PC-9 (cell line): Measurements from ENCODE around the gene STEAP3. TPM values are rescaled to one million over a fixed set of nuclear protein-coding genes. Genes with fewer than 3 reads are reported as not detected.

Experiments
- BruUV-seq: library from RNA; stranded (reverse); fragments of 400-500 nt; replicated peaks from 2 replicates; lab custom pipeline; 2021; lab: Mats Ljungman, UMichigan
- CTCF ChIA-PET: fragments of 300-600 bp; sonication (Branson Sonifier 250); formaldehyde crosslinking; loops from one replicate; lab custom pipeline; 2022; ENCODE audit warnings: antibody characterized with exemption; lab: Charles Lee
- POLR2A ChIA-PET: fragments of 300-600 bp; sonication (Branson Sonifier 250); formaldehyde crosslinking; loops from one replicate; lab custom pipeline; 2022; ENCODE audit warnings: antibody characterized with exemption; ENCODE audit not compliant: unreplicated experiment; lab: Charles Lee
- DNase-seq, 2 experiments: peaks; one replicate each; pipeline versions ENCODE4 v3.0.0 to v3.0.0-alpha.2; 2015 to 2022; ENCODE audit warnings: mixed read lengths in 1 of 2
- H2AFZ ChIP-seq: fragments of 200-600 bp; sonication (generic); 2 replicates; pipeline ENCODE4 v1.8.1; 2017; ENCODE audit warnings: antibody characterized with exemption
- H3F3A ChIP-seq: fragments of 200-600 bp; sonication (generic); 2 replicates; pipeline ENCODE4 v1.8.1; 2017; ENCODE audit warnings: antibody characterized with exemption, mild to moderate bottlenecking, low read depth; ENCODE audit not compliant: insufficient read depth
- H3K27ac ChIP-seq: fragments of 200-600 bp; sonication (generic); 2 replicates; pipeline ENCODE4 v1.6.1; 2016; ENCODE audit warnings: mixed run types
- H3K27me3 ChIP-seq: fragments of 200-600 bp; sonication (generic); 2 replicates; pipeline ENCODE4 v1.6.1; 2016; ENCODE audit warnings: low read depth, mixed run types; ENCODE audit not compliant: insufficient read depth
- H3K36me3 ChIP-seq: fragments of 200-600 bp; sonication (generic); 2 replicates; pipeline ENCODE4 v1.6.1; 2016; ENCODE audit warnings: low read depth, mixed run types
- H3K4me1 ChIP-seq: fragments of 200-600 bp; sonication (generic); replicated peaks from 2 replicates; pipeline ENCODE4 v1.6.1; 2016; ENCODE audit warnings: mixed run types; ENCODE audit not compliant: insufficient read depth
- H3K4me2 ChIP-seq: fragments of 200-600 bp; sonication (generic); 2 replicates; pipeline ENCODE4 v1.6.1; 2017; ENCODE audit warnings: mixed run types
- H3K4me3 ChIP-seq: fragments of 200-600 bp; sonication (generic); 2 replicates; pipeline ENCODE4 v1.6.1; 2016; ENCODE audit warnings: mixed run types
- H3K79me2 ChIP-seq: fragments of 200-600 bp; sonication (generic); 2 replicates; pipeline ENCODE4 v1.6.1; 2017; ENCODE audit warnings: low read depth, mixed run types
- H3K9me2 ChIP-seq: fragments of 200-600 bp; sonication (generic); 2 replicates; pipeline ENCODE4 v1.8.1; 2017; ENCODE audit warnings: mild to moderate bottlenecking; ENCODE audit not compliant: insufficient read depth
- H3K9me3 ChIP-seq: fragments of 200-600 bp; sonication (generic); 2 replicates; pipeline ENCODE4 v1.8.1; 2016; ENCODE audit warnings: low read depth; ENCODE audit not compliant: insufficient read depth
- H4K20me1 ChIP-seq: fragments of 200-600 bp; sonication (generic); 2 replicates; pipeline ENCODE4 v1.8.1; 2017; ENCODE audit not compliant: insufficient read depth
- EZH2 ChIP-seq: fragments of 200-600 bp; sonication (generic); IDR thresholded peaks from 2 replicates; pipeline ENCODE4 v1.8.0; 2017; ENCODE audit warnings: antibody characterized with exemption, low read depth
- intact Hi-C: fragments of 100-400 bp; cut with micrococcal nuclease; formaldehyde crosslinking; loops from one replicate; pipeline ENCODE4 v1.10.0; 2022; ENCODE audit not compliant: unreplicated experiment
- total RNA-seq: library from RNA; stranded (reverse); gene quantifications from 2 replicates; pipeline ENCODE4 v1.2.3, GENCODE V29; 2021
- TF ChIP-seq, protein P1 (sequence below): fragments of 200-600 bp; sonication (generic); conservative IDR thresholded peaks from 2 replicates; pipeline ENCODE4 v1.6.1; 2017; ENCODE audit warnings: mixed run types, antibody characterized with exemption, mild to moderate bottlenecking, moderate library complexity

STEAP3 gene
- total RNA-seq, 1 experiment from 2014 or later: 23.0 TPM

DNA sequence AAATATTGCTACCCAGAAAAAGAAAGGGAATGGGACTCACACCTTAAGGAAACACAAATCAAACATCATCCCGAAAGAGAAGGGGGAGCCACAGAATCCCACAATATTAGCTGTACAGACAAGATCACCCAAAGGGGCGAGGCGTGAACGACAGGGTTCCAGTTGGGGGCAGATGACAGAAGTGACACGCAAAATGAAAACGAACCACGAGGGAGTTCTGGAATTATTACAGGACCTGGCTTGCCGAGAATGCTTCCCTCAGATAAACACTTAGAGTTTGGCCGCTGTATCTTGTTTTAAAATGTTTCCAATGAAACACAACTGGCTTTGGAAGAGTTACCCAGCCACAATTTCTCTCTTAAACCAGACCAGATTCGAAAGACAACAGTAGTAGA is 82.6 kb downstream of the STEAP3 start:
- intact Hi-C loops: loop anchor here (5.0 kb wide), 1 partner anchor 424 kb away; no protein-coding TSS in a partner anchor
- Histone ChIP-seq H3K4me2 (no peak overlapping the region), H3K4me1 (no peaks in the 10 kb centered on the region), H3K4me3 (no peak overlapping the region), H3K36me3 (no peaks in the 10 kb centered on the region), H3K9me2 (no peaks in the 10 kb centered on the region), H3K27me3 (no peaks in the 10 kb centered on the region), H3F3A (no peaks in the 10 kb centered on the region), H2AFZ (no peak overlapping the region), H3K9me3 (no peaks in the 10 kb centered on the region), H3K79me2 (no peaks in the 10 kb centered on the region), H3K27ac (no peak overlapping the region), H4K20me1 (no peaks in the 10 kb centered on the region)
- ChIA-PET POLR2A (no interaction called here), CTCF (no interaction called here)
- DNase-seq: no peak
- no peak for TF ChIP-seq EZH2
- TF ChIP-seq, protein P1, sequence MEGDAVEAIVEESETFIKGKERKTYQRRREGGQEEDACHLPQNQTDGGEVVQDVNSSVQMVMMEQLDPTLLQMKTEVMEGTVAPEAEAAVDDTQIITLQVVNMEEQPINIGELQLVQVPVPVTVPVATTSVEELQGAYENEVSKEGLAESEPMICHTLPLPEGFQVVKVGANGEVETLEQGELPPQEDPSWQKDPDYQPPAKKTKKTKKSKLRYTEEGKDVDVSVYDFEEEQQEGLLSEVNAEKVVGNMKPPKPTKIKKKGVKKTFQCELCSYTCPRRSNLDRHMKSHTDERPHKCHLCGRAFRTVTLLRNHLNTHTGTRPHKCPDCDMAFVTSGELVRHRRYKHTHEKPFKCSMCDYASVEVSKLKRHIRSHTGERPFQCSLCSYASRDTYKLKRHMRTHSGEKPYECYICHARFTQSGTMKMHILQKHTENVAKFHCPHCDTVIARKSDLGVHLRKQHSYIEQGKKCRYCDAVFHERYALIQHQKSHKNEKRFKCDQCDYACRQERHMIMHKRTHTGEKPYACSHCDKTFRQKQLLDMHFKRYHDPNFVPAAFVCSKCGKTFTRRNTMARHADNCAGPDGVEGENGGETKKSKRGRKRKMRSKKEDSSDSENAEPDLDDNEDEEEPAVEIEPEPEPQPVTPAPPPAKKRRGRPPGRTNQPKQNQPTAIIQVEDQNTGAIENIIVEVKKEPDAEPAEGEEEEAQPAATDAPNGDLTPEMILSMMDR: no peak
- no TSS peak for BruUV-seq

DNA sequence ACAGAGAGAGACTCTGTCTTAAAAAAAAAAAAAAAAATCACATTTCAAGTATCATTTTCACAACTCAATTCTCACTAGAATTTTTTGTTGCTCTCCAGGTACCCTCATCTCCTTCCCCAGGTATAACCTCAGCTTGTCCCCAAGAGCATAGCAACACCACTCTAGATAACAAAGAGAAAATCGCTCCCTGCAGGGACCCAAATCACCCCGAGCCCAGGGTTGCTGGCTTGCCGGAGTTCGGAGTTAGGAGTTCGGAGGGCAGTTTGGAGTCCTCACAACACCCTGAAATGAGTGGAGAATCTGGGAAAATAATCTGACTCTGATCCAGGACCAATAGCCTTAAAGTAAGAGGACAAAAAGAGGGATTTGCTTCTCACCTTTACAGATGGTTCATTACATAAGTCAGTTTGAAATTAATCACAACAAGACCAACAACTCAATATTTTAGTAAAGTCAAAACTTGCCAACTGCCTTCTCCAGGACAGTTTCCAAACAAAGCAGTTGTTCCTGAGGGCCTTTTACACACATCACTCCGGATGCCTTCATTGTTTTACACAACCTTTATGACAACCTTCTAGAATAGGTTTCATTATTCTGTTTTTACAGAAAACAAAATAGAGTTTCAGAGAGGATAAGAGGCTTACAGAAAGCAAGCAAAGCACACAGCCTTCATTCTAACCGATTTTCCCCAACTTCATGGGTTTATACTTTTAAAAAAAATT is 83.9 kb downstream of the STEAP3 start:
- Histone ChIP-seq H3K9me3 (no peaks in the 10 kb centered on the region), H3K9me2 (no peaks in the 10 kb centered on the region), H2AFZ (no peak overlapping the region), H3K27me3 (no peaks in the 10 kb centered on the region), H3K79me2 (no peaks in the 10 kb centered on the region), H3F3A (no peaks in the 10 kb centered on the region), H3K36me3 (no peaks in the 10 kb centered on the region), H4K20me1 (no peaks in the 10 kb centered on the region), H3K27ac (no peak overlapping the region), H3K4me2 (no peak overlapping the region), H3K4me3 (no peak overlapping the region), H3K4me1 (no peaks in the 10 kb centered on the region)
- intact Hi-C loops: loop anchor here (5.0 kb wide), 1 partner anchor 425 kb away; no protein-coding TSS in a partner anchor
- no peak for DNase-seq
- BruUV-seq: no TSS peak
- TF ChIP-seq EZH2: no peak
- TF ChIP-seq, protein P1: no peak
- POLR2A ChIA-PET: no interaction called here
- CTCF ChIA-PET: no interaction called here

DNA sequence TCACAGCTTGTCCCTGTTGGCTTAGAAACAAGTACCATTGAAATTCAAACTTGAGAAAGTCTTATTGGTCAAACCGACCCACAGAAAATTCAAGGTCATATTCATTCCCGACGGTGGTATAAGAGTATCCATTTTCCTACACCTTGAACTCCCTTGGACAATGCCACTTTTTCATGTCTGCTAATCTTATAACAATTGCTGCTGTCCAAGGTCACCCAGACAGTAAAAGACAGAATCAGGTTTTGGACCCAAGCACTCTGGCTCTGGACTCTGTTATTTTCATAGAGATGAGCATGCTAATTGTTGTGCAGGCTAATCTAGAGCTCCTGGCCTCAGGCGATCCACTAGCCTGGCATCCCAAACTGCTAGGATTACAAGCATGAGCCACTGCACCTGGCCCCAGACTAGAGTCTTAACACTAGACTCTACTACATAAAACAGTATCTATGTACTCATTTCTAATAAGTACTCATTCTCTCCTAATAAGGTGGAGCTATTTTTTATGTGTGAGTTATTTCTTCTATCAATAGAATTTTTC is 85.2 kb downstream of the STEAP3 start:
- Histone ChIP-seq H3K79me2 (no peaks in the 10 kb centered on the region), H3K4me1 (no peaks in the 10 kb centered on the region), H4K20me1 (no peaks in the 10 kb centered on the region), H3K27ac (no peak overlapping the region), H3K36me3 (no peaks in the 10 kb centered on the region), H3K27me3 (no peaks in the 10 kb centered on the region), H2AFZ (no peak overlapping the region), H3K4me3 (no peak overlapping the region), H3K9me2 (no peaks in the 10 kb centered on the region), H3K4me2 (no peak overlapping the region), H3F3A (no peaks in the 10 kb centered on the region), H3K9me3 (0 out of 2 replicates have a peak, but pooled peaks cover 1% of the 10 kb centered on the region)
- BruUV-seq: no TSS peak
- DNase-seq: no peak
- POLR2A ChIA-PET: no interaction called here
- CTCF ChIA-PET: interaction anchor here (0.8 kb wide), 1 partner anchor 428 kb away, joined by 5 read pairs; no protein-coding TSS in a partner anchor
- intact Hi-C loops: loop anchor here (5.0 kb wide), 1 partner anchor 427 kb away; no protein-coding TSS in a partner anchor
- TF ChIP-seq, protein P1: no peak
- TF ChIP-seq EZH2: no peak
